ENCODE data around the gene UNKL.

The UNKL gene

GRCh38 chr16:1398826-1399581 lies 15.5 kb downstream of the UNKL start:
- no peak for DNase-seq

- DNase-seq, result no peak
Observed at GRCh38 chr16:1398351-1398750, 16.2 kb downstream of the UNKL start.

- DNase-seq, result no peak
Observed at GRCh38 chr16:1397779-1398178, 16.7 kb downstream of the UNKL start.

- DNase-seq, result no peak
Observed at GRCh38 chr16:1395444-1396031, 19.0 kb downstream of the UNKL start.

GRCh38 chr16:1394367-1394951 lies 20.0 kb downstream of the UNKL start:
- no peak for DNase-seq

GRCh38 chr16:1393613-1394176 lies 20.8 kb downstream of the UNKL start:
- no peak for DNase-seq

- DNase-seq, result no peak
Observed at GRCh38 chr16:1392826-1393225, 21.7 kb downstream of the UNKL start.

GRCh38 chr16:1390239-1390779 lies 24.2 kb downstream of the UNKL start:
- DNase-seq, result no peak

GRCh38 chr16:1389762-1390161 lies 24.7 kb downstream of the UNKL start:
- no peak for DNase-seq

- no peak for DNase-seq
Observed at GRCh38 chr16:1387331-1387730, 27.2 kb downstream of the UNKL start.

GRCh38 chr16:1385232-1385631 lies 29.3 kb downstream of the UNKL start:
- no peak for DNase-seq

- DNase-seq, result no peak
Observed at GRCh38 chr16:1383556-1383955, 30.9 kb downstream of the UNKL start.

GRCh38 chr16:1381612-1382406 lies 32.7 kb downstream of the UNKL start:
- no peak for DNase-seq

GRCh38 chr16:1380195-1380594 lies 34.3 kb downstream of the UNKL start:
- no peak for DNase-seq

- DNase-seq, result no peak
Observed at GRCh38 chr16:1379304-1380076, 35.0 kb downstream of the UNKL start.

- DNase-seq, result no peak
Observed at GRCh38 chr16:1378804-1379303, 35.6 kb downstream of the UNKL start.

GRCh38 chr16:1378087-1378803 lies 36.3 kb downstream of the UNKL start:
- no peak for DNase-seq

- DNase-seq, result no peak
Observed at GRCh38 chr16:1377406-1378010, 37.0 kb downstream of the UNKL start.

- no peak for DNase-seq
Observed at GRCh38 chr16:1375741-1376410, 38.6 kb downstream of the UNKL start.

GRCh38 chr16:1375298-1375640 lies 39.2 kb downstream of the UNKL start:
- DNase-seq, result no peak
